Endothelial cell of umbilical vein (primary cell): ENCODE data around the gene GPR50.

ENCODE experiments used
- EZH2 ChIP-seq: IDR thresholded peaks from 2 replicates; pipeline ENCODE4 v1.6.1; 2012; ENCODE audit warnings: borderline replicate concordance, low read depth, mild to moderate bottlenecking, moderate library complexity, low read length, inconsistent platforms; ENCODE audit not compliant: severe bottlenecking
- POLR2A ChIP-seq: IDR thresholded peaks from 2 replicates; pipeline ENCODE4 v1.6.1; 2012; ENCODE audit warnings: low read depth, mild to moderate bottlenecking, control low read depth, low read length
- POLR2AphosphoS5 ChIP-seq: IDR thresholded peaks from 2 replicates; pipeline ENCODE4 v1.6.1; 2012; ENCODE audit warnings: low read depth, mild to moderate bottlenecking, control low read depth, low read length, moderate library complexity; ENCODE audit not compliant: insufficient read depth
- TF ChIP-seq, protein P1 (sequence below), 2 donors: IDR thresholded peaks; 1 replicate in 1 of 2; 2 replicates in 1 of 2; pipeline ENCODE4 v1.5.1; 2011; ENCODE audit warnings: low read length in 2 of 2, mild to moderate bottlenecking in 2 of 2, moderate library complexity in 2 of 2, control low read depth in 1 of 2, inconsistent platforms in 1 of 2, low read depth in 1 of 2; ENCODE audit not compliant: insufficient read depth in 1 of 2; ENCODE audit errors: extremely low read depth in 1 of 2

- TF ChIP-seq, protein P1, sequence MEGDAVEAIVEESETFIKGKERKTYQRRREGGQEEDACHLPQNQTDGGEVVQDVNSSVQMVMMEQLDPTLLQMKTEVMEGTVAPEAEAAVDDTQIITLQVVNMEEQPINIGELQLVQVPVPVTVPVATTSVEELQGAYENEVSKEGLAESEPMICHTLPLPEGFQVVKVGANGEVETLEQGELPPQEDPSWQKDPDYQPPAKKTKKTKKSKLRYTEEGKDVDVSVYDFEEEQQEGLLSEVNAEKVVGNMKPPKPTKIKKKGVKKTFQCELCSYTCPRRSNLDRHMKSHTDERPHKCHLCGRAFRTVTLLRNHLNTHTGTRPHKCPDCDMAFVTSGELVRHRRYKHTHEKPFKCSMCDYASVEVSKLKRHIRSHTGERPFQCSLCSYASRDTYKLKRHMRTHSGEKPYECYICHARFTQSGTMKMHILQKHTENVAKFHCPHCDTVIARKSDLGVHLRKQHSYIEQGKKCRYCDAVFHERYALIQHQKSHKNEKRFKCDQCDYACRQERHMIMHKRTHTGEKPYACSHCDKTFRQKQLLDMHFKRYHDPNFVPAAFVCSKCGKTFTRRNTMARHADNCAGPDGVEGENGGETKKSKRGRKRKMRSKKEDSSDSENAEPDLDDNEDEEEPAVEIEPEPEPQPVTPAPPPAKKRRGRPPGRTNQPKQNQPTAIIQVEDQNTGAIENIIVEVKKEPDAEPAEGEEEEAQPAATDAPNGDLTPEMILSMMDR (IDR thresholded peaks at IDR 0.05; ENCODE audit: extremely low read depth in 1 of 2, insufficient read depth in 1 of 2, low read depth in 1 of 2, low read length in 2 of 2): no peak
- no peak for TF ChIP-seq POLR2A
- TF ChIP-seq POLR2AphosphoS5: no peak
- TF ChIP-seq EZH2: no peak
Observed at GRCh38 chrX:151226941-151227340, 50.6 kb downstream of the GPR50 start.
